ENCODE results near the gene CALML6. TPM values are rescaled to one million over a fixed set of nuclear protein-coding genes. Genes with fewer than 3 reads are reported as not detected.
A peak's percentile ranks its signal among the peaks of the same experiment; 100 is the strongest.
"Not testable (repeated sequence)": the region's sequence is repeated elsewhere in the genome, so short reads cannot be mapped to it uniquely, and the experiment has no call there.

The CALML6 gene
- polyA plus RNA-seq (ENCODE audit: insufficient read depth in 1 of 5, insufficient read length in 5 of 5, low replicate concordance in 1 of 5): 10 to 100 TPM in 1 of 5 donors, 1 to 10 TPM in 1, under 1 TPM in 3; 0.81 to 12.5 (median 0.93) TPM
- long read RNA-seq, donor 1: 0 reads
- long read RNA-seq, donor 2: 0 reads
- long read RNA-seq, donor 3: 0 reads
- long read RNA-seq, donor 4: 0 reads
- long read RNA-seq, donor 5: 0 reads
- long read RNA-seq, donor 6: 0 reads
- long read RNA-seq, donor 7: 0 reads
- long read RNA-seq, donor 8: 0 reads

- DNase-seq: no peak
Observed at GRCh38 chr1:1914971-1915692, at the start of gene CALML6. CALML6 (plus strand) TSS chr1:1915260; CDS start chr1:1915281, 21 bp downstream.

DNA sequence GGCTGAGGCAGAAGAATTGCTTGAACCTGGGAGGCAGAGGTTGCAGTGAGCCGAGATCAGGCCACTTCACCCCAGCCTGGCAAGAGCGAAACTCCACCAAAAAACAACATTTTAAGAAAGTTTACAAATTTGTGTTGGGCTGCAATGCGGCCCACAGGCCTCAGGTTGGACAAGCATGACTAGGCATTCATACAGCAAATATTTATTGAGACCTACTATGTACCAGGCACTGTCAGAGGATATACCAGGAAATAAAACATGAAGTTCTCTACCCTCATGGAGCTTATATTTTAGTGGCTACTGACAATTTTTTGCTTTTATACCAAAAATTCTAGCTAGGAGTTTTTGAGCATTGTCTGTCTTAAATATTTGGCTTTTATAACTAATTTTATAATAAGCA is 47.9 kb upstream of the CALML6 start:
- no peak for DNase-seq

- no peak for DNase-seq
Observed at GRCh38 chr1:1869469-1869868, 45.6 kb upstream of the CALML6 start.

DNA sequence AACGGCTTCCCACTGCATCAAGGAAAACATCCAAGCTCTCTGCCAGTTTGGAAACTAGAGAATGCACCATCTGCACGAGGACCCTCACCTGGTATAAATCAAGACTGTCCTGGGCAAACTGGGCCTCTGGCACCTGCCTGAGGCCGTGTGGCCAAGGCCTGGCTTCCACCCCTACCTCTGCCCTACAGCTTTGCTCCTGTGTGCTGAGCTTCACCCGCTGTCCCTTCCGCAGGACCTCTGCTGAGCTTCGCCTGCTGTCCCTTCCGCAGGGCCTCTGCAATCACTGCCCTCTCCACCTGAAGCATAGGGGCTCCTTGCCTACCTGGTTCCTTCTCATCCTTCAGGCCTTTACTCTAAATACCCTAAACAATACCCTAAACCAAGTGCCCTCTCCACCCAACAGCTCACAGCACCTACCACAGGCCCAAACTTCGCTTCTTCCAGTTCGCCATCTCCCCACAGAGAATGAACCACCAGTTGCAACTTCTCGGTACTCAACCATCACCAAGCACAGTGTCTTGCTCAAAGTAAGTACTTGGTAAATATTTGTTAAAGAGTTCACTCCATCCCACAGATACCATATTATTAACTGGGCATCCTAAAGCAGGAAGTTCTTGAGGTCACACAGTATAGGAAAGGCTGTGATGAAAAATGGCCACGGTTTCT is 42.6 kb upstream of the CALML6 start:
- no peak for DNase-seq

DNA sequence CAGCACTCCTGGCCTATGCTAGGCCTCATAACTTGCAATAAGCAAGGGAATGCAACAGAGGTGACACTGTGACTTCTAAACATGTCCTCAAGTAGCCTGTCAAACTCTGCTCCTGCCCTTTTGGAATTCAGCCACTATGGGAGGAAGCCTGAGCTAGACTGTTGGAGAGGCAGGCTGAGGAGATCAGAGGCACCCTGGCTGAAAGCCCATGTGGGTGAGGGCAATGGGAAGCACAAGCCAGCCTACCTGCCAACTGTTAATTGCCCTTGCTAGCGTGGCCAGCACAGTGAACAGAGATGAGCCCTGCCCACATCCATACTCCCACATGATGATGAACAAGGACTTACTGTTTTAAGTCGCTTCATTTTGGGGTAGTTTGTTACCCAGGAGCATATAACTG is 41.9 kb upstream of the CALML6 start:
- no peak for DNase-seq

DNA sequence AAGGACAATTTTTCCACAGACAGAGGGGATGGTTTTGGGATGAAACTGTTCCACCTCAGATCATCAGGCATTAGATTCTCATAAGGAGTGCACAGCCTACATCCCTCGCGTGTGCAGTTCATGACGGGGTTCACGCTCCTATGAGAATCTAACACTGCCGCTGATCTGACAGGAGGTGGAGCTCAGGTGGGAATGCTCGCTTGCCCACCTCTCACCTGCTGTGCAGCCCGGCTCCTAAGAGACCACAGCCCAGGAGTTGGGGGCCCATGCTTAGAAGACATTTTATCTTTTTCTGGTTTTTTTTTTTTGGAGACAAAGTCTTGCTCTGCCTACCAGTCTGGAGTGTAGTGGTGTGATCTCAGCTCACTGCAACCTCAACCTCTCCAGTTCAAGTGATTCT is 40.2 kb upstream of the CALML6 start:
- no peak for DNase-seq

GRCh38 chr1:1875932-1876331 is 39.1 kb upstream of the CALML6 start:
- no peak for DNase-seq

DNA sequence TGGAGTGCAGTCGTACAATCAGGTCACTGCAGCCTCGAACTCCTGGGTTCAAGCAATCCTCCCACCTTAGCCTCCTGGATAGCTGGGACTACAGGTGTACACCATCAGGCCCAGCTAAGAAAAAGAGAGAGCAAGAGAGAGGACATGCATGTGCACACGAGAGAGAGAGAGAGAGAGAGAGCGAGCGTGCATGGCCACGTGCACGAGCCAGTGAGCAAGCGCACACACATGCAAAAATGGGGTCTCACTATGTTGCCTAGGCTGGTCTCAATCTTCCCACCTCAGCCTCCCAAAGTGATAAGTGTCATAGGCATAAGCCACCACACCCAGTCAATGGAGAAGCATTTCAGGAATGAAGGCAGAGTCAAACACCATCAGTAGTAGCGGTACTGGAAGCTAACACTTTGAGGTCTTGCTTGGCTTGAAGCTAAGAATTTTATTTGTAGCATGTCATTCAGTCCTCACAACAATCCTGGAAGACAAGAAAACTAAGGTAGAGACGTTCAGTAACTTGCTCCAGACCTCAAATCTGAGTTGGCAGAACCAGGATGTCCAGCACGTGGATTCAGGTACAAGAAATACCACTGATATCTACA is 38.6 kb upstream of the CALML6 start:
- no peak for DNase-seq

DNA sequence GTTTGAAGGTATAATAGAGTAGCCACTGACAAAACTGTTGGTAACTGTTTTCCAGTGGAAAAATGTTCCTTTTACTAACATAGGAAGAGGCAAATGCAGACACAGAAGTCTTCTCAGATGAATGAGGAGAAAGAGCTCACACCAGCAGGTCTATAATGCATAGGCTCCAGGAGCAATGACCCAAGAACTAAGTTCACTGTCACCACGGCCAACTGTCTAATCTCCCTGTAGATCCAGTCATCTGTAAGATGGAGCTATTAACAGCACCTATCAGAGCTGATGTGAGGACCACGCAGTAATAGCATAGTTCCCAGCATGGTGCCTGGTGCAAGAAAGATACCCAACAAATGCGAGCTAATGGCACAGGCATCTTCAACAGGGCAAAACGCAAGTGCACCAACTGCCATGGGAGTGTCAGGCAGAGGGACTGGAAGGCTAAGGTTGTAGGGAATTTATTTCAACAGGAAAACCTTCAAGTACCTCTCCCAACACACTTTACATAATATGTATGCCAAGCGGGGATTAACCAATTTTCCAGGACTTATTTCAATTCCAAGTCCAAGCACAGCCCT is 37.1 kb upstream of the CALML6 start:
- no peak for DNase-seq

GRCh38 chr1:1879942-1880341 is 35.1 kb upstream of the CALML6 start:
- DNase-seq: no peak

DNA sequence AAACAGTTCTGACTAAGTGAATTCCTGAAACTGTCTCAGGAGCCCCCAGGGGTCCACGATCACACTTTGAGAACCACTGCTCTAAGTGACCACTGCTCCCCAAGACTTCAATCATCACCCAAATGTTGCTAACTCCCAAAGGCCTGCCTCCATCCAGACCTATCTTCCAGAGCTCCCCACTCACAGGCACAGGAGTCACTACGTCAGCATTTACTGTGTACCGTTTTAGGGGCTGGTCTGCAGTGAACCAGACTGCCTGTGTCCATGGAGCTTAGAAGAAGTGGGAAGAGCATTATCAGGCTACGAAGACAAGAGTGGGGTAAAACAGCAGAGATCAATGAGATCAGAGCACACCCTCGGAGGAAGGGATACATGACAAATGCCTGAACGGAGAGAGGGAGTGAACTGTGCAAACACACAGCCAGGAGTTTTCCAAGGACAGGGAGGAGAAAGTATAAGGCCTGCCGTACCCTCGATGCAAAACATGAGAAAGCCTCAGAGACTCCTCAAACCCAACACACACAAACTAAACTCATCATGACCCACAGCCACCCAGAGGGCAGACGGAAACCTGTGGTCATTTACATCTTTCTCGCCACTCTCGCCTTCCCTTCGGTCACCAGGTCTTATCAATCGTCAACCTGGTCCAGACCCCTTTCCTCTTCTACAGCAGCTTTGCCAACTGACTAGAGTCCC is 34.3 kb upstream of the CALML6 start:
- no peak for DNase-seq

- no peak for DNase-seq
Observed at GRCh38 chr1:1881727-1882126, 33.3 kb upstream of the CALML6 start.

- no peak for DNase-seq
Observed at GRCh38 chr1:1883092-1883873, 31.8 kb upstream of the CALML6 start.

DNA sequence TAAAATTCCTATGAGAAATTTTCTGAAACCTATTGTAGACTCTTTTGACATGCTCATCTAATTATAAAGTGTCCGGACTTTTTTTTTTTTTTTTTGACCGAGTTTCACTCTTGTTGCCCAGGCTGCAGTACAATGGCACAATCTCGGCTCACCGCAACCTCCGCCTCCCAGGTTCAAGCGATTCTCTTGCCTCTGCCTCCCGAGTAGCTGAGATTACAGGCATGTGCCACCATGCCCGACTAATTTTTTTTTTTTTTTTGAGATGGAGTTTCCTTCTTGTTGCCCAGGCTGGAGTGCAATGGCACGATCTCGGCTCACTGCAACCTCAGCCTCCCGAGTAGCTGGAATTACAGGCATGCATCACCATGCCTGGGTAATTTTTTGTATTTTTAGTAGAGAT is 31.2 kb upstream of the CALML6 start:
- not testable (repeated sequence) for DNase-seq

DNA sequence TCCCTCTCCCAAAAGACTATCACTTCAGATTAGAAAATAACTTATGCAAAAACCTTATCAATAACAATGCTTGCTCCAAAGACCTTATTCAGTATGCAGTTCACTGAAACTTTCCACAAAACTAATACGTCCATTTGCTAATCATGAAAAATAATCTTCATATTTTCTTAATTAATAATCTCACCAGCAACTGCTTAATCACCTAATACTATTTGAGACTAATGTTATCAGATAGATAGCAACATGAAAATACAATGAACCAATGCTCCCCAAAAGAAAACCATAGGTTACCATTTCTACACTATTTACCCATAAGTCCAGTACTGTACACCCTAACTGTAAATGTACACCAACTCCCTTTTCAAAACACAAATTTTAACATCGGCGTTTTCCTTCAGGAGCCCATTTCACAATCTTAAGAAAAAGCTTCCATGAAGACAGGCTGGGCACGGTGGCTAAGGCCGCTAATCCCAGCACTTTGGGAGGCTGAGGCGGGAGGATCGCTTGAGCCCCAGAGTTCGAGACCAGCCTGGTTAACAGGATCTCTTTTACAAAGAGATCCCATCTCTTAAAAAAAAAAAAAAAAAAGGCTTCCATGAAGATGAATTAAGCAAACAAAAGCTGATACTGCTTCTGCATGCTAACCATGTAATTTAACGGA is 25.8 kb upstream of the CALML6 start:
- DNase-seq: no peak

- no peak for DNase-seq
Observed at GRCh38 chr1:1889847-1890505, 25.1 kb upstream of the CALML6 start.

- peak; percentile 94 to 96 for DNase-seq
Observed at GRCh38 chr1:1890506-1891348, 24.3 kb upstream of the CALML6 start, which contains the start of gene GNB1. GNB1 (minus strand) TSS chr1:1891087; CDS start chr1:1825453, 65,634 bp downstream.

GRCh38 chr1:1891349-1892078 is 23.5 kb upstream of the CALML6 start:
- DNase-seq: peak; percentile 59 to 61
